ENCODE measurements around the gene MACROH2A2.
"Not testable (repeated sequence)": the region's sequence is repeated elsewhere in the genome, so short reads cannot be mapped to it uniquely, and the experiment has no call there.

MACROH2A2 gene

GRCh38 chr10:70068925-70069324 lies 16.3 kb downstream of the MACROH2A2 start:
- no peak for DNase-seq

- DNase-seq = no peak
Observed at GRCh38 chr10:70069346-70069745, 16.7 kb downstream of the MACROH2A2 start.

DNA sequence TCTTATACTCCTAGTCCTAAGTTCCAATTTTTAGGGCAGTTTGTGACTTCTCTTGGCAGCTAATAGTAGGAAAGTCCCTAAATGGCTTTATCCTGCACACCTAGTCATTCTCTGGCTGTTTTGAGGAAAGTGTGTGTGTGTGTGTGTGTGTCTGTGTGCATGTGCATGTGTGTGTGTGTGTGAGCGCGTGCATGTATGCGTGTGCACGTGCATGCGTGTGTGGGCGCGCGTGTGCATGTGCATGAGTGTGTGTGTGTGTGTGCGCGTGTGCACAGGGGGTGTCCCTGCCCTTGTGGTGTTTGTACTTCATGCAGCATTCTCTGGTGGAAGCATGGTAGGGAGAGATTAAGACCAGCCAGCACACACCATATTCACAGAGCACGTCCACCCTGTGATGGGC lies 18.2 kb downstream of the MACROH2A2 start:
- DNase-seq = no peak

DNA sequence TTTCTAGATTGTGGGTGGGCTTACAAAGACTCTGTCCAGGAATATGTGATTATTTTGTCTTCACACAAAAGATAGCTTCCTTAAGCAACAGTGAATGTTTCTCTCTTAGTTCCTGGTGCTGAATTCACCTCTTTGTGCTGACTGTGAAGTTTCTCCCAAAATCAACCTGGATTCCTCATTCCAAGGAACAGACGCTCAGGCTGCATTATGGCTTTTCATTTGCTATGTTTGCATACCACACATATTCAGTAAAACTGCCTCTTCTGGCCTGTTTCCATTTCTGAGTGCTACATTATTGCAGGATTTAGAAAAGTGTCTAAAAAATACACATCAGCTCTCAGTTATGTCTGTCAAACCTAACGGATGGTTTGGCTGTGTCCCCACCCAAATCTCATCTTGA lies 21.5 kb downstream of the MACROH2A2 start:
- no peak for DNase-seq

GRCh38 chr10:70074971-70075370 lies 22.3 kb downstream of the MACROH2A2 start:
- DNase-seq = no peak

- DNase-seq = no peak
Observed at GRCh38 chr10:70078329-70078728, 25.7 kb downstream of the MACROH2A2 start.

GRCh38 chr10:70078937-70079336 lies 26.3 kb downstream of the MACROH2A2 start:
- DNase-seq = no peak

DNA sequence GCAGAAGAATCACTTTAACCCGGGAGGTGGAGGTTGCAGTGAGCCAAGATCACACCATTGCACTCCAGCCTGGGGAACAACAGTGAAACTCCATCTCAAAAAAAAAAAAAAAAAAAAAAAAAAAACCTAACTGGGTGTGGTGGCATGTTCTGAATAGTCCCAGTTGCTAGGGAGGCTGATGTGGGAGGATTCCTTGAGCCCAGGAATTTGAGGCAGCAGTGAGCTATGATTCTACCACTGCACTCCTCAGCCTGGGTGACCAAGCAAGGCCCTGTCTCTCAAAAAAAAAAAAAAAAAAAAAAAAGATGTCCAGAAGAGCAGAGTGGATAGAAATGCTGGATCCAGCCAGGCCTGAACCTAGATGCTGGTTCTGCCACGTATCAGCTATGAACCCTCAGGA lies 28.1 kb downstream of the MACROH2A2 start:
- DNase-seq = not testable (repeated sequence)

GRCh38 chr10:70084189-70084588 lies 31.5 kb downstream of the MACROH2A2 start:
- no peak for DNase-seq

DNA sequence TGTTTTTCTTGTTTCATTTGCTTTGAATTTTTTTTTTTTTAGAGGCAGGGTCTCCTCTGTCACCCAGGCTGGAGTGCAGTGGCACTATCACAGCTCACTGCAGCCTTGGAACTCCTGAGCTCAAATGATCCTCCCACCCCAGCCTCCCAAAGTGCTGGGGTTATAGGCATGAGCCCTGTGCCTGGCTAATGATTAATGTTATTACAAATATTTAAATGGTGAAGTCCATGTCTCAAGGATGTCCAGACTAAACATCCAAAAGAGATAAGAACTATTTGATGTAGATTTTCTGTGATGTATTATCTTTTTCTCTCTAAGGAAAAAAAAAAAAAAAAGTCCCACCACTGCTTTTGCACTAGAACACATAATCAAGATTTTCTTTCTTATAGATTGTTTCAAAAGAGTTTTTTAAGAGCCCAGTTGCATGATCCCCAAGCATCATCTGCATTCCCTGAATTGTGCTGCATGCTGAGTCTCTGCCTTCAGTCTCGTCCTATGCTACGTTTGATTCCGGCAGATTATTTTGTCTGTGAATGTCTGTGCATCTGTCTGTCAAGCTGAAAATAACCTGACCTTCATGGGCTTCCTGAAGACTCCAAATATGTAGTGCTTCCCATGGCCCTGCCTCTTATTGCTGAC lies 33.4 kb downstream of the MACROH2A2 start:
- no peak for DNase-seq

GRCh38 chr10:70087616-70088307 lies 35.1 kb downstream of the MACROH2A2 start:
- DNase-seq = no peak

GRCh38 chr10:70088308-70088698 lies 35.7 kb downstream of the MACROH2A2 start:
- DNase-seq = no peak

- DNase-seq = no peak
Observed at GRCh38 chr10:70090013-70090412, 37.4 kb downstream of the MACROH2A2 start.

DNA sequence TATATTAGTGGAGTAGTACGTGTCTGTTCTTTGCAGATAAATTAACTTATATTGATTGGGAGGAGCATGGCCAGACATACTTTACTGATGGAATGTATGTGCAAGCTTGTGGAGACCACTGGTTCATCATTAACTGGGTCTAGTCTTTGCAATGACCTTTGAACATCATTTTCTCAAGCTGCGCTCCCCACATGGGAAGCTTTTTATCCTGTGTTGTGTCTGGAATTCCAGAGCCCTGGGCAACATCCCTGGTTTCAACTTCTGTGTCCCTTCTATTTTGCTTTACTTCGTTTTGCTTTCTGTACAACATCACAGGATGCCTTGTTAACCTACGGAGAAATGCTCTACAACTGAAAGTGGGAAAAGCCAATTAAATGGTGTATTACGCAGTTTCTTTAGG lies 38.3 kb downstream of the MACROH2A2 start:
- no peak for DNase-seq

DNA sequence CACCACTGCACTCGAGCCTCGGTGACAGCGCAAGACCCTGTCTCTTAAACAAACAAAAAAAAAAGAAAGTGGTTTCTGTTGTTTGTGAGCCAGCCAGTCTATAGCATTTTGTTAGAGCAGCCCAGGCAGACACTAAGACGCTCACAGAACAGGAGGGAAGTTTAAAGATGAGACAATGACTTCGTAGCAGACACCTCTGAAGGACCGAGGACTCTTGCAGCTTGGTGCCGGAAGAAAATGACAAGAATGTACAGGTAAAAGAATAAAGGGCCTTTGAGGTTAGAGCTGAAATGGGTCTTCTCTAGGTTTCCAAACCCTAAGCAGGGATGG lies 39.7 kb downstream of the MACROH2A2 start:
- DNase-seq = no peak

DNA sequence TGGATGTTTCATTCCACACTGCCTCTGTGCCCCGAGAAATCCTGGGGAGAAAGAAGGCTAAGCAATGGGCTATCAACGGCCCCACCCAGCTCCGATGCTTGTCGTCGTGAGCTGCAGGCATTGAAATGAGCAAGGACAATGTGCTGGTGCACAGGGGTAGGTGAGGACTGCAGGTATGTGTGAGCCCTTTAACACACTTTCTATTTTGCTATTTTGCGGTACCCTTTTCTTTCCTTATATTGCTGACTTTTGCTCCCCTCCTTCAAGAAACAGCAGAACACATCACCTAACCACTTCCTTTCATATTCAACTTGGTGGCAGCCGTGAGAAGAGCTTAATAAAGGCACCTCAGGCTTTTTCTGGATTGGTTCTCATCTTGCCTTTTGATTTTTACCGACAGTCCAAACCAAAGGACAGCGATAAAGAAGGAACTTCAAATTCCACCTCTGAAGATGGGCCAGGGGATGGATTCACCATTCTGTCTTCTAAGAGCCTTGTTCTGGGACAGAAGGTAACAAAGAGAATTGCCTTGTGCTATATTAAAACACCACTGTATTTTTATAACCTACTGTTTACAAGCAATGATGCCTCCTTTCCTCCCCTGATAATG lies 40.8 kb downstream of the MACROH2A2 start:
- no peak for DNase-seq

DNA sequence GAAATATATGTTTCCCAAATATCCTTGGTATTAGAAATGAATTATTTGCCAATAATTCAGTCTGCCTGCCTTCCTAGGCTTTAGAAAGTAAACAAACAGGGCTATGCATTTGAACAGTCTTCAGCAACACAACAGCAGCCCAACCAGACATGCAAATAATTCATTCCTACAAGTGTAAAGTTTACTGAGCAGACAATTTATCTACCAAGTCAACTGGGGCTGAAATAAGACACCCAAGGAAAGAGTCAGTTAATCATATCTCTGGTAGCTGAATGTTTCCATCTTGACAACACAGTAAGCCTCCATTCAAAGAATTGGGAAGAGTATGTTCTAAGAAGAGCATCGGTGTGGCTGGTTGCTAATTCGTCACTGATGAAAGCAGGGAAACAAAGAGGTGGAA lies 41.6 kb downstream of the MACROH2A2 start:
- DNase-seq = no peak

DNA sequence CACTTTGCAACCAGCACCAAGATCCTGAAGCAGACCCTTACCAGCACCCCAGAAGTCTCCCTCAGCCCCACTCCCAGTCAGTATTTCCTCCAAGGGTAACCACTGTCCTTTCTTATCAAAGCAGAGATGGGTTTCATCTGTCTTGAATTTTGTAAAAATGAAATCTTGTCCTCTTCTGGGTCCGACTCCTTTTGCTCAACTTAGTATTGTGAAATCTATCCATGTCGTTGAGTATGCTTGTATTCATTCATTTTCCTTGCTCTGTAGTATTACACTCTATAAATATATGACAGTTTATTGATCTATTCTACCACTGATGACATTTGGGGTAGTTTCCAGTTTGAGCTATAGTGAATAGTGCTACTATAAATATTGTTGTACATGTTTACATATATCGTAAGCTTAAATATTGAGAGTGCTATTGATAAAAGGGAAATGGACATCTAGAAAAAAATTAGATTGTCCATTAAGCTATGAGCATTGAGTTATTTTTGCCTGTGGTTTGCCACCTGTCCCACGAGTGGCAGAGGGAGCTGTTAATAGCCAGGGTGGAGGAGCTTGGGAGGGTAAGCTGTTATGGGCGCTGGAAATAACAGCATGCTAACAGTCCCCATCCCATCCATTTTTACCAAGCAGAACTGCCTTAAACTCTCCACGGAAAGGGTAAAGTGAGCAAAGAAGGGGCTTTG lies 43.5 kb downstream of the MACROH2A2 start:
- DNase-seq = no peak

- no peak for DNase-seq
Observed at GRCh38 chr10:70096705-70097420, 44.2 kb downstream of the MACROH2A2 start.

DNA sequence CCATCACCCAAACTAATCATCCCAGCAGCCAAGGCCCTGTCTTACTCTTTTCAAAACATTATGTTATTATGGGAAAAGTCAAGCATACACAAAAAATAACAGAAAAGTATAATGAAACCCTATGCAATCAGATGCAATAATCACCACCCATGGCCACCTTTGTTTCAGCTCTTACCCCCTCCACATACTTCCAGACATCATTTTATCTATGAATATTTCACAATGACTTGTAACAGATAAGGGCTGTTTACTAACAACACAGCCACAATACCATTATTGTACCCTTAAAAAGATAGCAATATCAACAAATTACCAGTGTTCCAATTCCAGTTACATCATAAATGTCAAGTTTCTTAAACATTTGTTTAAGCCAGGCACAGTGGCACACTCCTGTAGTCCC lies 44.8 kb downstream of the MACROH2A2 start:
- DNase-seq = no peak

GRCh38 chr10:70098271-70098670 lies 45.6 kb downstream of the MACROH2A2 start:
- no peak for DNase-seq

DNA sequence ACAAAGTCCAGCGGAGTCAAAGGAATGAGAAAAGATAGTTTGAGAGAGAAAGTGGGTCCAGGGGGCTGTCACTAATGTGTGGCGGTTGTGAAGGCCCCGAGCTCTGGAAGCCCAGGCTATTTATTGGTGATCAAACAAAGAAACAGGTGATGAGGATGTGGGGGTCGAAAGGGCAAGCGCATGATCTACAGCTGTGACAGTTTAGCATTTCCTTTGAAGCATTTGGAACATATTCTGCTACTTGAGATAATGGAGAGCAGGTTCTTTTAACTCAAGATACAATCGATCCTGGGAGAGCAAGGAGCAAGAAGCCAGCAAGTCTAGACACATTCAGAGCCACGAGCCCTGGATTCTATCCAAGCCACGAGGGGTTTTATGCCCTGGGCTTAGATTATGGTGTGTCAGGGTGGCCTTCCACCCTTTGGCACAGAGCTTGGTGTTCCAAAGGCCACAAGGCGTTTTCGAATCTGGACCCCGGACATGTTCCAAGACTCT lies 48.5 kb downstream of the MACROH2A2 start:
- DNase-seq = not testable (repeated sequence)

DNA sequence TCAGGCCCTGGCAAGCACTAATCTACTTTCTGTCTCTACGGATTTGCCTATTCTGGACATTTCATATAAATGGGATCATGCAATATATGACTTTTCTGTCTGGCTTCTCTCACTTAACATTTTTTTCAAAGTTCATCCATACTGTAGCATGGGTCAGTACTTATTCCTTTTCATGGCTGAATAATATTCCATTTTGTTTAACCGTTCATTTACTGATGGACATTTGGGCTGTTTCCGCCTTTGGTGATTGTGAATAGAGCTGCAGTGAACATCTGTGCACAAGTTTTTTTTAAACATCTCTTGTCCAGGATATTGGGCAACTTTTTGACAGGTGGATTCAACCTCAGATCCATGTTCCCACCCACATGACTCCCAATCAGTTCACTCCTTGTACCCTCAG lies 49.0 kb downstream of the MACROH2A2 start:
- DNase-seq = no peak

All from NCI-H1694 treated with DMSO at 0.1 percent for 48 hours (cell line).